H1 (cell line): ENCODE measurements around the gene TRIM4.

Experiments used
- CEBPB ChIP-seq: IDR thresholded peaks from 2 replicates; pipeline ENCODE4 v1.6.1; 2012; ENCODE audit warnings: low read depth, low read length
- EP300 ChIP-seq, 2 experiments: IDR thresholded peaks; 1 replicate in 1 of 2; 2 replicates in 1 of 2; pipeline ENCODE4 v1.6.1; 2011 to 2012; ENCODE audit warnings: low read depth in 2 of 2, low read length in 2 of 2, mild to moderate bottlenecking in 2 of 2, borderline replicate concordance in 1 of 2, inconsistent platforms in 1 of 2, moderate library complexity in 1 of 2
- EZH2 ChIP-seq: fragments of 200-600 bp; sonication (generic); IDR thresholded peaks from 2 replicates; pipeline ENCODE4 v1.7.1; 2012; ENCODE audit warnings: low read depth, mild to moderate bottlenecking, moderate library complexity, low read length, inconsistent platforms; ENCODE audit not compliant: severe bottlenecking
- POLR2A ChIP-seq, 2 experiments: IDR thresholded peaks; 1 replicate in 1 of 2; 2 replicates in 1 of 2; pipeline ENCODE4 v1.6.1; 2011; ENCODE audit warnings: low read depth in 2 of 2, low read length in 2 of 2, mild to moderate bottlenecking in 2 of 2; ENCODE audit errors: control extremely low read depth in 1 of 2
- RAD21 ChIP-seq, 2 experiments: IDR thresholded peaks in 1 of 2; conservative IDR thresholded peaks in 1 of 2; 2 replicates each; pipeline ENCODE4 v1.6.1; 2011; ENCODE audit warnings: low read depth in 2 of 2, low read length in 2 of 2, improper control_type of control experiment in 1 of 2, inconsistent platforms in 1 of 2, mild to moderate bottlenecking in 1 of 2, moderate library complexity in 1 of 2
- SUZ12 ChIP-seq: fragments of 200-600 bp; sonication (generic); IDR thresholded peaks from 2 replicates; pipeline ENCODE4 v1.6.1; 2012; ENCODE audit warnings: mild to moderate bottlenecking, inconsistent platforms, low read length, moderate library complexity, mixed read lengths
- TF ChIP-seq, protein P1 (sequence below), 3 experiments: IDR thresholded peaks; 1 replicate in 2 of 3; 2 replicates in 1 of 3; pipeline versions ENCODE4 v1.5.1 to v1.6.1; 2011; ENCODE audit warnings: low read length in 3 of 3, mild to moderate bottlenecking in 3 of 3, inconsistent platforms in 2 of 3, low read depth in 1 of 3, moderate library complexity in 1 of 3; ENCODE audit not compliant: insufficient read depth in 1 of 3; ENCODE audit errors: control extremely low read depth in 1 of 3
- TF ChIP-seq, protein P2 (sequence below): IDR thresholded peaks from 2 replicates; pipeline ENCODE4 v1.6.1; 2011; ENCODE audit warnings: low read depth, mild to moderate bottlenecking, low read length; ENCODE audit not compliant: insufficient read depth

DNA sequence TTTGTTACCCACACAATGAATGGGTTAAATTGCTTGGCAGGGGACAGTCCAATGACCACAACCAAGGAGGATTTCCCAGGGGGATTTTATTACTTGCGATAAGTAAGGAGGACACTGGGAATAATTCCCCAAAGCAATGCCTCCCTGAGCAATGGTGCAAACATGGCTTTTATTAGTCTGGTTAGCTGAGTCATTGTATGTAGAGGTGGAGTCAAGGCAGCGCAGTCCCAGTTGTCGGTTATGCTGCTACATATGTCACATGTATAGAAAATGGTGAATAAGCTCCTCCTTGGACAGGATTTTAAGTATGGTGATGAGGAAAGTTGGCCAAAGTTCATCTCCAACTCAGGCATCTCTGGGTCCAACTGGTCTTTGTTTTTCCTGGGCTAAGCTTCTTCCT is 3.9 kb upstream of the TRIM4 start:
- TF ChIP-seq EP300 (IDR thresholded peaks at IDR 0.05; ENCODE audit: borderline replicate concordance in 1 of 2, low read depth in 2 of 2, low read length in 2 of 2), result no peak
- TF ChIP-seq, protein P1, sequence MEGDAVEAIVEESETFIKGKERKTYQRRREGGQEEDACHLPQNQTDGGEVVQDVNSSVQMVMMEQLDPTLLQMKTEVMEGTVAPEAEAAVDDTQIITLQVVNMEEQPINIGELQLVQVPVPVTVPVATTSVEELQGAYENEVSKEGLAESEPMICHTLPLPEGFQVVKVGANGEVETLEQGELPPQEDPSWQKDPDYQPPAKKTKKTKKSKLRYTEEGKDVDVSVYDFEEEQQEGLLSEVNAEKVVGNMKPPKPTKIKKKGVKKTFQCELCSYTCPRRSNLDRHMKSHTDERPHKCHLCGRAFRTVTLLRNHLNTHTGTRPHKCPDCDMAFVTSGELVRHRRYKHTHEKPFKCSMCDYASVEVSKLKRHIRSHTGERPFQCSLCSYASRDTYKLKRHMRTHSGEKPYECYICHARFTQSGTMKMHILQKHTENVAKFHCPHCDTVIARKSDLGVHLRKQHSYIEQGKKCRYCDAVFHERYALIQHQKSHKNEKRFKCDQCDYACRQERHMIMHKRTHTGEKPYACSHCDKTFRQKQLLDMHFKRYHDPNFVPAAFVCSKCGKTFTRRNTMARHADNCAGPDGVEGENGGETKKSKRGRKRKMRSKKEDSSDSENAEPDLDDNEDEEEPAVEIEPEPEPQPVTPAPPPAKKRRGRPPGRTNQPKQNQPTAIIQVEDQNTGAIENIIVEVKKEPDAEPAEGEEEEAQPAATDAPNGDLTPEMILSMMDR (IDR thresholded peaks at IDR 0.05; ENCODE audit: control extremely low read depth in 1 of 3, insufficient read depth in 1 of 3, low read depth in 1 of 3, low read length in 3 of 3), result no peak
- TF ChIP-seq EZH2, result no peak
- TF ChIP-seq SUZ12, result no peak
- no peak for TF ChIP-seq POLR2A (IDR thresholded peaks at IDR 0.05; ENCODE audit: control extremely low read depth in 1 of 2, low read depth in 2 of 2, low read length in 2 of 2)
- no peak for TF ChIP-seq CEBPB
- TF ChIP-seq, protein P2, sequence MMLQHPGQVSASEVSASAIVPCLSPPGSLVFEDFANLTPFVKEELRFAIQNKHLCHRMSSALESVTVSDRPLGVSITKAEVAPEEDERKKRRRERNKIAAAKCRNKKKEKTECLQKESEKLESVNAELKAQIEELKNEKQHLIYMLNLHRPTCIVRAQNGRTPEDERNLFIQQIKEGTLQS, result no peak
- no peak for TF ChIP-seq RAD21 (IDR thresholded peaks at IDR 0.05 in 1 of 2, conservative IDR thresholded peaks at IDR 0.05 in 1 of 2; ENCODE audit: low read depth in 2 of 2, low read length in 2 of 2)
